A549 (cell line): ENCODE measurements around the gene OR6B3. TPM values are rescaled to one million over a fixed set of nuclear protein-coding genes. Genes with fewer than 3 reads are reported as not detected.

ENCODE experiments used
- ATAC-seq, 2 experiments: fragments of 200-7000 bp in 1 of 2; fragments of >200 bp in 1 of 2; cut with Nextera tagmentation in 1 of 2; cut with Tn5 transposase in 1 of 2; 3 replicates each; pipeline versions ENCODE4 v1.8.0 to v1.9.1; 2018 to 2020; ENCODE audit warnings: mild to moderate bottlenecking in 1 of 2, moderate library complexity in 1 of 2
- CTCF ChIA-PET: fragments of 300-600 bp; sonication (Branson Sonifier 250); formaldehyde crosslinking; extraction: SDS; loops from one replicate; lab custom pipeline; 2021; ENCODE audit warnings: antibody characterized with exemption, inconsistent platforms; lab: Yijun Ruan, JAX
- POLR2A ChIA-PET: fragments of 350-600 bp; formaldehyde crosslinking; extraction: SDS; loops from one replicate; lab custom pipeline; 2021; ENCODE audit warnings: antibody characterized with exemption, inconsistent platforms; lab: Yijun Ruan, JAX
- DNase-seq, 2 experiments: peaks; one replicate each; pipeline versions ENCODE4 v3.0.0 to v3.0.0-alpha.2; 2011 to 2016; ENCODE audit warnings: low read depth in 1 of 2, low spot score in 1 of 2
- FAIRE-seq: peaks from 2 replicates; lab custom pipeline; 2011; peaks lifted over from hg19 to GRCh38; lab: Jason Lieb, UNC
- H3K27ac ChIP-seq, 2 experiments: fragments of >200 bp; sonication (Bioruptor Twin); formaldehyde crosslinking; 3 replicates each; pipeline ENCODE4 v1.5.1; 2016 to 2017
- H3K4me1 ChIP-seq: fragments of >200 bp; sonication (Bioruptor Twin); formaldehyde crosslinking; 3 replicates; pipeline ENCODE4 v1.6.1; 2016
- H3K4me2 ChIP-seq: fragments of >200 bp; sonication (Bioruptor Twin); formaldehyde crosslinking; 3 replicates; pipeline ENCODE4 v1.6.1; 2016
- H3K4me3 ChIP-seq: fragments of >200 bp; sonication (Bioruptor Twin); formaldehyde crosslinking; 3 replicates; pipeline ENCODE4 v1.5.1; 2016
- H3K9me3 ChIP-seq: fragments of >200 bp; sonication (Bioruptor Twin); formaldehyde crosslinking; 3 replicates; pipeline ENCODE4 v1.6.1; 2016
- CBX8 ChIP-seq: fragments of 200-600 bp; sonication (generic); IDR thresholded peaks from 2 replicates; pipeline ENCODE4 v1.6.1; 2016
- EHMT2 ChIP-seq: fragments of 200-600 bp; sonication (generic); IDR thresholded peaks from 2 replicates; pipeline ENCODE4 v1.6.1; 2016; ENCODE audit warnings: antibody characterized with exemption, low read depth, mild to moderate bottlenecking, moderate library complexity
- FOSB ChIP-seq: fragments of 250-450 bp; sonication (Bioruptor Pico); IDR thresholded peaks from 2 replicates; pipeline ENCODE4 v1.5.0; 2020; ENCODE audit warnings: mild to moderate bottlenecking, moderate library complexity
- GATA3 ChIP-seq: IDR thresholded peaks from 2 replicates; pipeline ENCODE4 v1.6.1; 2012; ENCODE audit warnings: borderline replicate concordance
- HOXA7 ChIP-seq: fragments of 250-450 bp; sonication (Bioruptor Pico); IDR thresholded peaks from 2 replicates; pipeline ENCODE4 v1.5.0; 2020; ENCODE audit warnings: mild to moderate bottlenecking, moderate library complexity
- KDM1A ChIP-seq: fragments of 200-600 bp; sonication (generic); IDR thresholded peaks from 2 replicates; pipeline ENCODE4 v1.6.1; 2016; ENCODE audit warnings: low read depth, mild to moderate bottlenecking
- MYC ChIP-seq: IDR thresholded peaks from 2 replicates; pipeline ENCODE4 v1.6.1; 2012; ENCODE audit warnings: mild to moderate bottlenecking, inconsistent platforms, low read length, improper control_type of control experiment, borderline replicate concordance
- POLR2AphosphoS2 ChIP-seq: conservative IDR thresholded peaks from 2 replicates; pipeline ENCODE4 v1.6.1; 2012; ENCODE audit warnings: low read length, improper control_type of control experiment, inconsistent platforms
- RAD21 ChIP-seq, 2 experiments: fragments of >200 bp in 1 of 2; sonication (Bioruptor Twin) in 1 of 2; formaldehyde crosslinking in 1 of 2; IDR thresholded peaks in 1 of 2; conservative IDR thresholded peaks in 1 of 2; 2 replicates in 1 of 2; 3 replicates in 1 of 2; pipeline ENCODE4 v1.6.1; 2012 to 2018; ENCODE audit warnings: inconsistent platforms in 1 of 2
- SMC3 ChIP-seq: fragments of >200 bp; sonication (Bioruptor Twin); formaldehyde crosslinking; IDR thresholded peaks from 3 replicates; pipeline ENCODE4 v1.6.1; 2018; ENCODE audit warnings: inconsistent platforms
- TFCP2L1 ChIP-seq: fragments of 250-450 bp; sonication (Bioruptor Pico); IDR thresholded peaks from 2 replicates; pipeline ENCODE4 v1.5.0; 2021; ENCODE audit warnings: mild to moderate bottlenecking
- ZSCAN20 ChIP-seq: fragments of 250-450 bp; sonication (Bioruptor Pico); IDR thresholded peaks from 2 replicates; pipeline ENCODE4 v1.8.0; 2022; ENCODE audit warnings: mild to moderate bottlenecking, moderate library complexity
- WGBS: methylation state at CpG from one replicate; pipeline ENCODE4 v1.1.6; 2017; ENCODE audit errors: missing lambda C conversion rate; 5-methylcytosine and 5-hydroxymethylcytosine counted together
- polyA plus RNA-seq, 4 experiments: library from polyadenylated mRNA; depleted of rRNA in 3 of 4; stranded (reverse); fragments of >200 nt; fragmentation: RNase III in 1 of 4; extraction: RNeasy Plus Mini Kit Qiagen cat#74134 plus additional on column Dnase treatment in 1 of 4; gene quantifications; 2 replicates in 3 of 4; 3 replicates in 1 of 4; pipeline ENCODE4 v1.2.3, GENCODE V29; 2011 to 2017
- TF ChIP-seq, protein P1 (sequence below): fragments of >200 bp; sonication (Bioruptor Twin); formaldehyde crosslinking; IDR thresholded peaks from 2 replicates; pipeline ENCODE4 v1.6.1; 2016
- TF ChIP-seq, protein P2 (sequence below): fragments of 250-450 bp; sonication (Bioruptor Pico); IDR thresholded peaks from 2 replicates; pipeline ENCODE4 v1.5.0; 2020; ENCODE audit warnings: low read depth, mild to moderate bottlenecking, moderate library complexity
- TF ChIP-seq, protein P3 (sequence below): IDR thresholded peaks from 2 replicates; pipeline ENCODE4 v1.6.1; 2012
- TF ChIP-seq, protein P4 (sequence below): fragments of 200-600 bp; sonication (generic); IDR thresholded peaks from 2 replicates; pipeline ENCODE4 v1.6.1; 2016; ENCODE audit warnings: antibody characterized with exemption, mild to moderate bottlenecking, moderate library complexity
- TF ChIP-seq, protein P5 (sequence below): fragments of >200 bp; sonication (Bioruptor Twin); formaldehyde crosslinking; IDR thresholded peaks from 3 replicates; pipeline ENCODE4 v1.5.1; 2016
- TF ChIP-seq, protein P6 (sequence below): fragments of >200 bp; sonication (Bioruptor Twin); formaldehyde crosslinking; IDR thresholded peaks from 3 replicates; pipeline ENCODE4 v1.6.1; 2016

Gene OR6B3
- polyA plus RNA-seq, 2 of the 4 experiments (the other 2 are of a cell fraction), result not detected

DNA sequence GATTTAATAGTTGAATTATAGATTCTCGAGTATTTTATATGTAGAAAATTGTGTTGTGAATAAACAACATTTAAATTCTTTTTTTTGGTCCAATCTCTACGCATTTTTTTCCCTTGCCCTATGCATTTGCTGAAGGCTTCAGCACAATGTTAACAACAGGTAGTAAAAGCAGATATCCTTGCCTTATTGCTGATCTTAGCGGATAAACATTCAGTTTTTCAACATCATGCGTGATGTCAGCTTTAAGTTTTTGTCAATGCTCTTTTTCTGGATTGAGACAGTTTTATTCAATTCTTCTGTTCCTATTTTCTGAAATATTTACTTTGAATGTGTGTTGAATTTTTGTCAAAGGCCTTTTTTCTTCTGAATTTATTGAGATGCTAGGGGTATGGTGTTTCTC, 11.6 kb upstream of the OR6B3 start:
- TF ChIP-seq CBX8, result no peak
- TF ChIP-seq, protein P1, sequence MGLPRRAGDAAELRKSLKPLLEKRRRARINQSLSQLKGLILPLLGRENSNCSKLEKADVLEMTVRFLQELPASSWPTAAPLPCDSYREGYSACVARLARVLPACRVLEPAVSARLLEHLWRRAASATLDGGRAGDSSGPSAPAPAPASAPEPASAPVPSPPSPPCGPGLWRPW, result no peak
- TF ChIP-seq, protein P2, sequence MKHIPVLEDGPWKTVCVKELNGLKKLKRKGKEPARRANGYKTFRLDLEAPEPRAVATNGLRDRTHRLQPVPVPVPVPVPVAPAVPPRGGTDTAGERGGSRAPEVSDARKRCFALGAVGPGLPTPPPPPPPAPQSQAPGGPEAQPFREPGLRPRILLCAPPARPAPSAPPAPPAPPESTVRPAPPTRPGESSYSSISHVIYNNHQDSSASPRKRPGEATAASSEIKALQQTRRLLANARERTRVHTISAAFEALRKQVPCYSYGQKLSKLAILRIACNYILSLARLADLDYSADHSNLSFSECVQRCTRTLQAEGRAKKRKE (CRISPR knock-in tag), result no peak
- no peak for TF ChIP-seq MYC
- no peak for TF ChIP-seq TFCP2L1 (CRISPR knock-in tag)
- TF ChIP-seq EHMT2, result no peak
- TF ChIP-seq FOSB (CRISPR knock-in tag), result no peak
- no peak for TF ChIP-seq RAD21 (conservative IDR thresholded peaks at IDR 0.05 in 1 of 2, IDR thresholded peaks at IDR 0.05 in 1 of 2)
- TF ChIP-seq KDM1A, result no peak
- TF ChIP-seq, protein P3, sequence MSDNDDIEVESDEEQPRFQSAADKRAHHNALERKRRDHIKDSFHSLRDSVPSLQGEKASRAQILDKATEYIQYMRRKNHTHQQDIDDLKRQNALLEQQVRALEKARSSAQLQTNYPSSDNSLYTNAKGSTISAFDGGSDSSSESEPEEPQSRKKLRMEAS, result no peak
- TF ChIP-seq POLR2AphosphoS2, result no peak
- no peak overlapping the region for H3K27ac ChIP-seq
- H3K9me3 ChIP-seq, result 0 out of 3 replicates have a peak, but pooled peaks cover 5% of the 10 kb centered on the region
- ATAC-seq, result no peak
- DNase-seq, result no peak
- 27% methylated on average over 4 of the region's 4 CpGs for WGBS
- no peak overlapping the region for H3K4me3 ChIP-seq
- FAIRE-seq, result no peak
- POLR2A ChIA-PET, result no interaction called here
- CTCF ChIA-PET, result interaction anchor here (9.8 kb wide), 1 partner anchor 79 kb away, joined by 71 read pairs; the partner anchor contains the start of gene OTOS
- no peak overlapping the region for H3K4me2 ChIP-seq
- H3K4me1 ChIP-seq, result no peaks in the 10 kb centered on the region

DNA sequence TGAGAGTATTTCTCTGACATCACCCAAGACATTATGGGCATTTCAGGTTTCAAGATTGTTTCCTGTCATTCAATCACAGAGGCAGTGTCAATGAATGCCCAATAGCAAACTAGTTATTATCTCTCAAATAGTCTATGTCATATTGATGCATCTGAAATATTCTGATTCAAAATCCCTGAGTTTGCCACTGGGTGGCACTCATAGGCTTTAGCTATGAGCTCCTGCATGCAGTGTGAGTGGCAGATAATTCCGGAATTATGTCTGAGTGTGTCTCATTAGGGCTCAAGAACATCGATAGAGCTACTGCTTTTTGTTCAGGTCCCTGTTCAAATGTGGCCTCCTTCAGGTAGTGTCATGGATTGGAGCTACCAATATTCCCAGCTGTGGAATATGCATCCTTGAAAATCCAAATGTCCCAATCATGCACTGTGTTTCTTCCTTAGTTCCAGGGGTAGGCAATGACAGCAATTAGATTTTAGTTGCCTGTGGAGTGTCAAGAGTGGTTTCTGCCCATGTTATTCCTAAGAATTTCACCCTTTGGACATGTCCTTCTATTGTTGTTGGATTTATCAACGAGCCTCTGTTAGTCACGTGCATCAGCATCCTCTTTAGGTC, 7.8 kb upstream of the OR6B3 start:
- 0 out of 3 replicates have a peak, but pooled peaks cover 5% of the 10 kb centered on the region for H3K9me3 ChIP-seq
- WGBS, result 7% methylated on average over 4 of the region's 4 CpGs
- TF ChIP-seq, protein P4, sequence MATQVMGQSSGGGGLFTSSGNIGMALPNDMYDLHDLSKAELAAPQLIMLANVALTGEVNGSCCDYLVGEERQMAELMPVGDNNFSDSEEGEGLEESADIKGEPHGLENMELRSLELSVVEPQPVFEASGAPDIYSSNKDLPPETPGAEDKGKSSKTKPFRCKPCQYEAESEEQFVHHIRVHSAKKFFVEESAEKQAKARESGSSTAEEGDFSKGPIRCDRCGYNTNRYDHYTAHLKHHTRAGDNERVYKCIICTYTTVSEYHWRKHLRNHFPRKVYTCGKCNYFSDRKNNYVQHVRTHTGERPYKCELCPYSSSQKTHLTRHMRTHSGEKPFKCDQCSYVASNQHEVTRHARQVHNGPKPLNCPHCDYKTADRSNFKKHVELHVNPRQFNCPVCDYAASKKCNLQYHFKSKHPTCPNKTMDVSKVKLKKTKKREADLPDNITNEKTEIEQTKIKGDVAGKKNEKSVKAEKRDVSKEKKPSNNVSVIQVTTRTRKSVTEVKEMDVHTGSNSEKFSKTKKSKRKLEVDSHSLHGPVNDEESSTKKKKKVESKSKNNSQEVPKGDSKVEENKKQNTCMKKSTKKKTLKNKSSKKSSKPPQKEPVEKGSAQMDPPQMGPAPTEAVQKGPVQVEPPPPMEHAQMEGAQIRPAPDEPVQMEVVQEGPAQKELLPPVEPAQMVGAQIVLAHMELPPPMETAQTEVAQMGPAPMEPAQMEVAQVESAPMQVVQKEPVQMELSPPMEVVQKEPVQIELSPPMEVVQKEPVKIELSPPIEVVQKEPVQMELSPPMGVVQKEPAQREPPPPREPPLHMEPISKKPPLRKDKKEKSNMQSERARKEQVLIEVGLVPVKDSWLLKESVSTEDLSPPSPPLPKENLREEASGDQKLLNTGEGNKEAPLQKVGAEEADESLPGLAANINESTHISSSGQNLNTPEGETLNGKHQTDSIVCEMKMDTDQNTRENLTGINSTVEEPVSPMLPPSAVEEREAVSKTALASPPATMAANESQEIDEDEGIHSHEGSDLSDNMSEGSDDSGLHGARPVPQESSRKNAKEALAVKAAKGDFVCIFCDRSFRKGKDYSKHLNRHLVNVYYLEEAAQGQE, result no peak
- TF ChIP-seq RAD21 (conservative IDR thresholded peaks at IDR 0.05 in 1 of 2, IDR thresholded peaks at IDR 0.05 in 1 of 2), result peak; percentile 77 to 86
- TF ChIP-seq GATA3, result no peak
- TF ChIP-seq HOXA7 (CRISPR knock-in tag), result no peak
- TF ChIP-seq TFCP2L1 (CRISPR knock-in tag), result no peak
- no peak for TF ChIP-seq ZSCAN20 (CRISPR knock-in tag)
- peak; percentile 77 for TF ChIP-seq SMC3
- TF ChIP-seq, protein P5, sequence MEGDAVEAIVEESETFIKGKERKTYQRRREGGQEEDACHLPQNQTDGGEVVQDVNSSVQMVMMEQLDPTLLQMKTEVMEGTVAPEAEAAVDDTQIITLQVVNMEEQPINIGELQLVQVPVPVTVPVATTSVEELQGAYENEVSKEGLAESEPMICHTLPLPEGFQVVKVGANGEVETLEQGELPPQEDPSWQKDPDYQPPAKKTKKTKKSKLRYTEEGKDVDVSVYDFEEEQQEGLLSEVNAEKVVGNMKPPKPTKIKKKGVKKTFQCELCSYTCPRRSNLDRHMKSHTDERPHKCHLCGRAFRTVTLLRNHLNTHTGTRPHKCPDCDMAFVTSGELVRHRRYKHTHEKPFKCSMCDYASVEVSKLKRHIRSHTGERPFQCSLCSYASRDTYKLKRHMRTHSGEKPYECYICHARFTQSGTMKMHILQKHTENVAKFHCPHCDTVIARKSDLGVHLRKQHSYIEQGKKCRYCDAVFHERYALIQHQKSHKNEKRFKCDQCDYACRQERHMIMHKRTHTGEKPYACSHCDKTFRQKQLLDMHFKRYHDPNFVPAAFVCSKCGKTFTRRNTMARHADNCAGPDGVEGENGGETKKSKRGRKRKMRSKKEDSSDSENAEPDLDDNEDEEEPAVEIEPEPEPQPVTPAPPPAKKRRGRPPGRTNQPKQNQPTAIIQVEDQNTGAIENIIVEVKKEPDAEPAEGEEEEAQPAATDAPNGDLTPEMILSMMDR, result peak; percentile 64
- TF ChIP-seq, protein P6, sequence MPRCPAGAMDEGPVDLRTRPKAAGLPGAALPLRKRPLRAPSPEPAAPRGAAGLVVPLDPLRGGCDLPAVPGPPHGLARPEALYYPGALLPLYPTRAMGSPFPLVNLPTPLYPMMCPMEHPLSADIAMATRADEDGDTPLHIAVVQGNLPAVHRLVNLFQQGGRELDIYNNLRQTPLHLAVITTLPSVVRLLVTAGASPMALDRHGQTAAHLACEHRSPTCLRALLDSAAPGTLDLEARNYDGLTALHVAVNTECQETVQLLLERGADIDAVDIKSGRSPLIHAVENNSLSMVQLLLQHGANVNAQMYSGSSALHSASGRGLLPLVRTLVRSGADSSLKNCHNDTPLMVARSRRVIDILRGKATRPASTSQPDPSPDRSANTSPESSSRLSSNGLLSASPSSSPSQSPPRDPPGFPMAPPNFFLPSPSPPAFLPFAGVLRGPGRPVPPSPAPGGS, result no peak
- TF ChIP-seq, all 56 proteins: peak for 3
- H3K27ac ChIP-seq, result no peak overlapping the region
- no peak overlapping the region for H3K4me3 ChIP-seq
- H3K4me2 ChIP-seq, result no peak overlapping the region
- CTCF ChIA-PET, result interaction anchor here (0.7 to 5.4 kb wide), 26 partner anchors 9 to 780 kb away, joined by 3 to 176 read pairs (median 4); partner anchors contain the start of genes NDUFA10 and OTOS
- H3K4me1 ChIP-seq, result no peaks in the 10 kb centered on the region
- FAIRE-seq (no peak), ATAC-seq (peak; percentile 80 to 95), DNase-seq (peak; percentile 15 to 59)
- POLR2A ChIA-PET, result no interaction called here
